RPMI7951 (cell line): ENCODE results near the gene ARHGDIB. TPM values are rescaled to one million over a fixed set of nuclear protein-coding genes. Genes with fewer than 3 reads are reported as not detected.

Source experiments
- DNase-seq: peaks from one replicate; pipeline ENCODE4 v3.0.0-alpha.2; 2012; ENCODE audit warnings: low read depth
- total RNA-seq: library from RNA; depleted of rRNA; stranded (reverse); fragments of >200 nt; shearing (Covaris generic); gene quantifications from 2 replicates; pipeline ENCODE4 v1.2.3, GENCODE V29; 2014

The ARHGDIB gene
- total RNA-seq, 1 experiment from 2014 or later: 175 TPM

DNA sequence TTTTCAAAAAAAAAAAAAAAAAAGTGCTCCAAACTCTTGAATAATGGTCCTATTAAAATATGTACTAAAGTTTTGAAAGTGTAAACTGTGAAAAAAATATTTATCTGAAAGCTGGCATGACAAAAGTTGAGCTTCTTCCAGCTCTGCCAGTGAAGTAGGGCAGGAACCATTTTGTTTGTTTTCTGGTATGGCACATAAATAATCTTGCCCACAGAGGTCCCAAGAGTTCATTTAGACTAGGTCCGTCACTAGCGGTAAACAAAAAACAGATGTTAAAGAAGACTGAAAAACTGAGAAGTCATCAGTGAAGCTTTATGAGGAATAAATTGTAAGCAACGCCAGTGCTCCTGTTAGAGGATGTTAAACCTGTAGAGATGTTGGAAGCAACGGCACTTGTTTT is 30.0 kb downstream of the ARHGDIB start:
- no peak for DNase-seq

DNA sequence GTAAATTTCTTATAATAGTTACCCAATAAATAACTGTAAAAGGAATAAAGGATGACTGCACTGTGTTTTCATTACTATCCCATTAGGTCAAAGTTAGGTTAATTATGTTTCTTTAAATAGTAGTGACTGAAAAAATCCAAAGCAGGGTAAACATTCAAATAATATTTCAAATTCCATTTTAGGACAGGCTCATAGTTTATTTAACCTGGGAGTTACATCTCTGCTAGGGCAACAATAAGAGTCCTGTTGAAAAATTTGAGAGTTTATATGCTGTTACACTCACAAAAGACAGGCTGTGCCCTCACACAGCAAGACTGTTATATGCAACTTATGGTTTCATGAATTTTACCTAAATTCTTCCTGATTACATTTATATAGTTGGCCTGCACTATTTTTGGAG is 31.1 kb downstream of the ARHGDIB start:
- no peak for DNase-seq

DNA sequence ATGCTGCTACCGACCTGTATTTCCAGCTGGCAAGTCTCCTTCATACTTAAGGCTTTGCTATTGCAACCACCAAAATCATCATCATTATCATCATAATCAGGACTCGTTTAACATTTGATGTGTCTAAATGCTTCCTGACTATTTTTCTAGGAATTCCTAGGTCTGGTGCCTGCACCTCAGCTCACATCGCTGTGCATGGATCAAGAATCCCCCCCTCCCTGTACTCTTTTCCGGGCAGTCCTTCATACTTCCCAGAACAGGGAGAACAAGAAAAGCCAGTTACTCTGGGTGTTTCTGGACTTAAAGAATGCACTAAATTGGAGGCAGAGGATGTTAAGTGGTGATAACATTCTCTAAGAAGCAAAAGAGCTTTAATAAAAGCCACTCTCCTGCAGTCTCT is 32.5 kb downstream of the ARHGDIB start:
- DNase-seq: no peak

DNA sequence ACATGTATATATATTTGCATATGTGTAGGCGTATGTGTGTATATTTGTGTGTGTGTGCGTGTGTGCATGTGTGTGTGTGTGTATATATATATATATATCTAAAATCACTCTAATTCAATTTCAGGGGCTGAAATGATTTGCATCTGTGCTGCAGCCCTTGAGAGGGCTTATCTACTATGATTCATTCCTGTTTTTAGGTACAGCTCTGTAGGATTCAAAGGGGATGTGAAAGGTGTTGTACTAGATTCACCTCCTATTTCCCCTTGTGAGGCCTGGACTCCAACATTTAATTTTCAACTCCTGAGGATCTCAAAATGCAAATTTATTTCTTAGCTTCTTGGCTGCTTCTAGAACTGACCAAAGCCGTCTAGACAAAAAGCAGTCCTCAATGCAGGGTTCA is 34.1 kb downstream of the ARHGDIB start:
- no peak for DNase-seq

DNA sequence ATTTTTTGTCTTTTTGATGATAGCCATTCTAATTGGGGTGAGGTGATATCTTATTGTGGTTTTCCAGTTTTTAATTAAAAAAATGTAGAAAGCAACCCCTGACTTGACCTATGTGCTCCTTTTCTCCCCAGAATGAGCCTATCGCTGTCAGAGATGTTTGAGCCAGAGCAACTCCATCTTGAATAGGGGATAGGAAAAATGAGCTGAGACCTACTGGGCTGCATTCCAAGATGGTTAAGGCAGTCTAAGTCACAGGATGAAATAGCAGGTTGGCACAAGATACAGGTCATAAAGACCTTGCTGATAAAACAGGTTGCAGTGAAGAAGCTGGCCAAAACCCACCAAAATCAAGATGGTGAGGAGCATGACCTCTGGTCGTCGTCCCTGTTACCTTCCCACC is 36.9 kb downstream of the ARHGDIB start:
- no peak for DNase-seq

DNA sequence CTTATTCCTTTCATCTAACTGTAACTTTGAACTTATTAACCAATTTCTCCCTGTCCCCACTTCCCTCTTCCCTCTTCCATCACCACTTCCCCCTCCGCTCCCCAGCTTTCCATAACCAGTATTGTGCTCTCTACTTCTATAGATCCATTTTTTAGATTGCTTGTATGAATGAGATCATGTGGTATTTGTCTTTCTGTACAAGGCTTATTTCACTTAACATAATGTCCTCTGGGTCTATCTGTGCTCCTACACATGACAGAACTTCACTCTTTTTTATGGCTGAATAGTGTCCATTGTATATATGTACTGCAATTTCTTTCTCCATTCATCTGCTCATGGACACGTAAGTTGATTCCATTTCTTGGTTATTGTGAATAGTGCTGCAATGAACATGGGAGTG is 37.5 kb downstream of the ARHGDIB start:
- DNase-seq: peak; percentile 19

DNA sequence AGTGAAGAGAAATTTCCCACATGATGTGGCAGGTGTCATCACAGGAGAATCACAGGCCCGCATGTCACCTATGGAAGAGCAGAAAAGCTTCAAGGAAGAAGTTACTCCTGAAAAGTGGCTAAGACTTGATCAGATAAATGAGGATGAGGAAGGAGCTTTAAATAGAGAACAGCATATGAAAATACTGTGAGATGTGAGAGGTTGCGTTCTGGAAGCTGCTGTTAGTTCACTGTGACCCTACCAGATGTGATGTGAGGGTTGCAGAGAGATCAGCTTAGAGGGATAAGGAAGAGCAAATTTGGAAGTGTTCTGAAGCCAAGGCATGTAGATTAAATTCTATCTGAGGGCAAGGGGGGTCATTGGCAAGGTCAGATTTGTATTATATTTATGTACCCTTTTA is 40.2 kb downstream of the ARHGDIB start:
- DNase-seq: no peak

DNA sequence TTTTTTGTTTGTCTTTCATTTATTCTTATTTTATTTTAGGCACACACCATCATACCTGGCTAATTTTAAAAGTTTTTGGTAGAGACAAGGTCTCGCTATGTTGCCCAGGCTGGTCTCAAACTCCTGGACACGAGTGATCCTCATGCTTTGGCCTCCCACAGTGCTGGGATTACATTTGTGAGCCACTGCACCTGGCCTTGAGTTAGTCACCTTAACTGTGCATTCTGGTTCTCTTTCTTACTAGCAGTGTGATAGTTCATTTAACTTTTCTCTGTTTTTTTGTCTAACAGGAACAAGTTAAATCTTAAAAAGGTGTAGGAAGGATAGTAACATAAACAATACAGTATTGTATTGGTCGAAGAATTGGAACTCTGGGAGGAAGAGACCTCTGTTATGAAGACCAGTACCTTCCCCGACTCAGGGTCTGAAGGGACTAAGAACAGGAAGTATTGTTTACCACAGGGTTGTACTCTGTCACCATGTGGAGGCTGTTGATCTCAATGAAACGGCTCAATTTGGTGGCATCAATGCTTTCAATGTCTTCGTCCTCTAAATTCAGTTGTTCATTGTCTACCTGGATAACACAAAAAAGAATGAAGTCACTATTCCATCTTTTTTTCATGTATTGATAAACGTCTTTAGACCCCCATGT is 40.8 kb downstream of the ARHGDIB start:
- DNase-seq: no peak

DNA sequence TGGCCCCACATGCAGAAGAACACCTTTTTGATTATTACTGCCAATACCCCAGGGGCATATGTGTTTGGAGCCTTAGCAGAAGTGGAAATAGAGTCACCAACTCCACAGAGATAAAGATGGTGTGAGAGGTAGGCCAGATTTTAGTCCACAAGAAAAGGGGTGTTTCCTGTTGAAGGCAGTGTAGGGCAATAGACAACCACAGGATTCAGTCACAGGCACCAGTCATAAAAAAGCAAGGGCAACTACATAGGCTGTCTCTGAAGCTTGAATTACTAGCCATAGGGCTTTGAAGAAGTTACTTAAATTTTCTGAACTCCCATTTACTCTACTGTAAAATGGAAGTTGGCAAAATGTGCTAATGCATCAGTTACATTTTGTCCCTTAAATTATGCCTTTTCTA is 41.9 kb downstream of the ARHGDIB start:
- no peak for DNase-seq

DNA sequence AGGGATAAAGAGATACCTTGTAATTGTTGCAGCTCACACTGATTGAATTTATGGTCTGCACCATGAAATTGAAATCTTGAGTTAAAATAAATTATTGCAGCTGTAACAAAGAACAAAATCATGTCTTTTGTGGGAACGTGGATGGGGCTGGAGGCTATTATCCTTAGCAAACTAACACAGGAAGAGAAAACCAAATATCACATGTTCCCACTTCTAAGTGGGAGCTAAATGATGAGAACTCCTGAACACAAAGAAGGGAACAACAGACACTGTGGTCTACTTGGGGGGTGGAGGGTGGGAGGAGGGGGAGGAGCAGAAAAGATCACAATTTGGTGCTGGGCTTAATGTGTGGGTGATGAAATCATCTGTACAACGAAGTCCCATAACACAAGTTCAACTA is 45.7 kb downstream of the ARHGDIB start:
- DNase-seq: no peak

DNA sequence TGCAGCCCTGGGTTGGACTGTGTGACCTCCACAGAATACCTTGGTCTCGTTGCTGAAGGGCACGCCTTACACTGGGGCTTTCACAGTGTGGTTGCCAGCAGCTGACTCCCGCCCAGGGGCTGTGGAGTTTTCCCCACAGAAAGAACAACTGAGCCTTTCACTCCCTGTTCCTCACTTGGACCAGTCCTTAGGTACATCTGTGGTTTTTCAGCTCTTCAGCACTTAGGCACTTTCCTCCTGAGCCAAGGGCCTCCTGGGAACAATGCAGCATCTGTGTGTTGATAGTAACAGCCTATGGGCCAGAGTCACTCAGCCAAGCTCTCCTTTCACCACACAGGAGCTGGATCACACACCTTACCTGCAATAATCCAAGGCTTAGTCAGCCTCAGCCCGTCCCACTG is 48.0 kb downstream of the ARHGDIB start:
- peak; percentile 70 for DNase-seq

DNA sequence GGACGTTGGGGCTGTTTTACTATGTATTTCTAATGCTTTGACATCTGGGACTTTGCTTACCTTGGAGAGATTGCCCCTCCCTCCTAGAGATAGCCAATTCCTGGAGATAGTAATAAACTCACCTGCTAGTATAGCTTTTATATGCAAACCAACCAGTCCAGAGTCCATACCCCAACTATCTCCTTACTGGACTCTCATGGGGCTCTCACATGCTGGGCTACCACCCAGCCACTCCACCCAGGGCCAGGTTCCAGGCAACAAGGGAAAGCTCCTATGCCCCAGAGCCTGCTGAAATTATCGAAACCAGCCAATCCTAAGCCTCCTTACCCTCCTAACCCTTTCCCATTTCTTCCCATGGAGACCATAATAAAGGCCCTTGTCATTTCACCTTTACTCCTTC is 50.3 kb downstream of the ARHGDIB start:
- no peak for DNase-seq

DNA sequence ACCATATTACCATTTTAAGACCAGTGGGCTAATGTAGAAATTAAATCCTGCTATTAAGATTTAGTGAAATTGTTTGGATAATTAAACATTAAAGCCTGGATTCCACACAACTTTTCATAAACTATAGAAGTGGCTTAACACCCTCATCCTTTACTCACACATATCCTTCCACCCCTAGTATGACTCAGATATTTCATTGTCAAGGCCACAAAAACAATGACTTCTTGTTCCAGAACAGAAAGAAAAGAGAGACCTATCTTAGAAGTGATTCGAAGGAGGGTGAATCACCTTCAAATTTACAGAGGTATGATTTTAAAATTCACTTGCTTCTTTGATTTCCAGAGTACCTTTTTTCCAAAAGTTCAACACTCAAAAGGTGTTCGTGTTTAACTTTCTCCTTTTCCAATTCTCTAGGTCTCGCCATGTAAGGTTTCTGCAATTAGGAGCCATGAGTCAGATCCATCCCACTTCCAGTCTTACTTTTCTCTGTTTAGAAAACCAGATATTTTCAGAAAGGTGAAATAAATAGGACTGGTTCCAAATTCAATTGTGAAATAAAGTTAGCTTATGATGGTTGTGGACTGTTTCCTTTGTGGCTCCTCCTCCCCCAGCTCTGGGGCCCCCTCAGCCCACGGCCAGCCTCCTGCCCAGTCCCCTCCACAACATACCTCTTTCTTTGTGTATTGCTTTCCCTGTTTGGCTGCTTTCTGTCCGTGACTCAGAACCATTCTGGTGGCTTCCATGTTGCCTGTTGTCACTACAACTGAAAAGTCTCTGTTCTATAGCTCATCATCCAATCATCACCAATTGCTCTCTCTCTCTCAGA is 51.1 kb downstream of the ARHGDIB start:
- peak; percentile 59 for DNase-seq

DNA sequence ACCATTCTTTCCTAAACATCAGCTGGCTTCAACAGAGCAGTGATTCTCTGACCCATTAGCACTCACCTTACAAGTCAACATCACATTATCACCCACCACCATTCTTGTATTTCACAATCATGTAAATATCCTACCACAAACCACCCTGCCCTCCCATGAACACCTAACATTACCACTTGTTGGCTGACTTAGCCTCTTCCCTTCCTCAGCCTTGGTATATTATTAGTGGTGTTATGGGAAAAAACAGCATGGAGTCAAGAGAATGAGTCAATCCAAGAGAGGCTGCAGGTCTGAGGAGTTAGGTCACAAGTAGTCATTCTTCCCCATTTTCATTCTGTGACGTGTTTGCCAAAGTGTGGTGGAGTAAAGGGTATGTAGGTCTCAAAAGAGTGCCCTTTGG is 53.4 kb downstream of the ARHGDIB start:
- DNase-seq: no peak

DNA sequence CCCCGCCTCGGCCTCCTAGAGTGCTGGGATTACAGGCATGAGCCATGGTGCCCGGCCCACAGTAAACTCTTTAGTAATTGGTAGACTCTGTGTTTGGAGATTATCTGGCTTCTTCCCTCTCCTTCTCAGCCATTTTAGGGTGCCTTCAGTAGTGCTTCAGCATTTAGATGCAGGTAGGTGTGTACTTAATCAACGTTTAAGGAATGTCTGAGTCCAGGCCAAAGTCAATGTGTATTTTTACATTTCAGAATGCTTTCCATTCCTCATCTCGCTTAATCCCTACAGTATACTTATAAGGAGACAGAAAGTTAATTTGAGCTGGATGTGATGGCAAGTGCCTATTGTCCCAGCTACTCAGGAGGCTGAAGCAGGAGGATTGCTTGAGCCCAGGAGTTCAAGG is 55.3 kb downstream of the ARHGDIB start:
- DNase-seq: no peak

DNA sequence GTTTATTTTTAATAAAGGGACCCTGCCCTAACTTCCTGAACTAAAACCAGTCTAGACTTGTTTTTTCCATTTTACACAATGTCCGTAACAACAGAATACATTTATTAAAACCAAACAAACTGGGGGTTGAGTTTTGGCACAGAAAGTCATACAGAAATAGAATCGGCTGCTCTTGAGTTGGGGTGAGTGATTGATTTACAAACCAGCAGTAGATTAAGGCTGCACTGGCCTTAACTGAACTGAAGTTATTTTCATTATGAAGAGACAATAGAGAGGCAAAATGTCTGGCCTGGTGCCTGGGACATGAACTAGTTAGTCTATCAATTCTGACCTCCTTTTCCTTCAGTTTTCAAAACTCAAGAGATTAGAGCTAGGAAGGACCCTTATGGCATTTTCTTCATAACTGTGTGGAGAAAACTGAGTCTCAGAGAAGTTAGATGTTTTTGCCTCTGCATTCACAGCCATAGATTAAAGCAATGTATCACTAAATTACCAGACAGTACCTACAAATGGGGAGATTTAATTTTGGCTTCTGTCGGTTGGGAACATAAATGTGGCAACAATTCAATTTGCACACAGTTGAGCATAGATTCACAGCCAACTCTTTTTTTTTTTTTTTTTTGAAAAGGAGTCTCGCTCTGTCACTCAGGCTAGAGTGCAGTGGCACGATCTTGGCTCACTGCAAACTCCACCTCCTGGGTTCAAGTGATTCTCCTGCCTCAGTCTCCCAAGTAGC is 56.0 kb downstream of the ARHGDIB start:
- DNase-seq: no peak

DNA sequence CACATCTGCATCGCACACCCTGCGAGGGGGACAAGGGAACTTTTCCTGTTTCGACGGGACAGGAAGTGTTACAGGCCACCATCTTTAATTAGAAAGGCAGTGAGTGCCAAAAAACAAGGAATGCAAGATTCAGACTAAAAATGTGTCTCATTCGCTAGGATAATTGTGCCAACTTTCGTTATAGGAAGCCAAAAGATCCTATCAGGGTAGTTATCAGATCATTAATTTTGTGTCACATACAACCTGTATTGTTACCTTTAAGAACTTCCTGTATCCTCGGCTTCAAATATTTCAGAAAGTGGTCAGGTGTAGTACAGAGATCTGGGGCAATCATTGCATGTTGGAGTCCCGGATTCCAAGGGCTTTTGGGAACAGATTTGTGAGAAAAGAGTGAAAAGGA is 56.5 kb downstream of the ARHGDIB start:
- DNase-seq: no peak

DNA sequence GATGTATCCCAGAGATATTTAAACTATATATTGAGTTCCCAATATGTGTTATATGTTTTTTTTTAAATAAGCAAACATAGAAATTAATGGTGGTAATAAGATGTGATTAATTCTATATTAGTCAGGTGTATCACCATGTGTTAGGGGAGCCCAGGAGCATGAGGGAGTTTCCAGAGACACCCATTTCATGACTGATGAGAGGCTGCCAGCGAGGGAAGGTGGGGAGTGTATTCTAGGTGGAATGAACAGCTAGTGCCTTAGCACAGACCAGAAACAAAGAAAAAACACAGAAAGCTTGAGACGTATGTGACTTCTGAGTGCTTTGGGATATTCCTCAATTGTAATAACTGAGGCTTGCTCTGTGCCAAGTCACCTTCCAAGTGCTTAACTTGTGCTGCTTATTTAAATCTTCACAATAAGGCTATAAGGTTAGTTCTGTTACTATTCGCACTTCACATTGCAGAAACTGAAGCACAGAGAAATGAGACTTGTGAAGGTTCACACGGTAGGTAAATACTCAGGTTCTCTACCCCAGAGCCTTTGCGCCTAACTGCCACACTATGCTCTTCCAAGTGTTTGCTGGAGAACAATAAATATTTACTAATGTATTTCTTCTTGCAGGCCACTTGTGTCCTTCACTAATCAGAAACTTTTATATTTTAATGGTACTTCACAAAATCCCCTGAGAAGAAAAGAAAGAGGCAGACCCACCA is 57.9 kb downstream of the ARHGDIB start:
- DNase-seq: no peak

DNA sequence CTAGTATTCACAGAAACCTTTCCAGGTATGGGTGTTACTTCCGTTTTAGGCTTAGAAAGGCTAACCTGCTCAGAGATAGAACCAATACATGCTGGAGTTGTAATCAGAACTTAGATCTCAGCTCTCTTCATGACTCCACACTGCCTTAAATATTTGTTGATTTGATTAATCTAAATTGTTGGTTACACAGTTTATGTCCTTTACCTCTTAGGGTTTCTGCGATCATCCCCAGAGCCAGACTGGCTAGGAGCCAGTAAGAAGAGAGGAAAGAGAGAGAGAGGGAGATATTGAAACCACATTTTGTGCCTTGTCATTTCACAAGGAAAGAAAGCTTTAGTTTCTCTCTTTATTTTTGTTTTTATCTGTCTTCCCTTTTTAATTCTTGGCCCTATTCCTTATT is 58.9 kb downstream of the ARHGDIB start:
- peak; percentile 29 for DNase-seq

DNA sequence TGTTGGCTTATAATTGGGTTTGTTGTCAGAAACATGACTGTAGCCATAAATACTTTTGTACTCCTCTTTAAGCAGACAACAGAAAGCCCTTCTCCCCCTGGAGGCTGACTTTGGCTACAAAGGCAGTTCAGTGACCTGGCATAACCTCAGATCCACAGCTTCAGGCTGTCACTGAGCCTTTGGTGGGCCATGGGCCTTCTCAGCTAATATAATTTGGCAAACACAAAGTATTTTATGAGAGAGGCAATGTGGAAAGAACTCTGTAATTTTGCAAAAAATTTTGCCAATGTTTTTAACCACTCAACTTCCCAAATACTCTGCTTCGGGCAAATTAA is 60.2 kb downstream of the ARHGDIB start:
- peak; percentile 9 for DNase-seq

DNA sequence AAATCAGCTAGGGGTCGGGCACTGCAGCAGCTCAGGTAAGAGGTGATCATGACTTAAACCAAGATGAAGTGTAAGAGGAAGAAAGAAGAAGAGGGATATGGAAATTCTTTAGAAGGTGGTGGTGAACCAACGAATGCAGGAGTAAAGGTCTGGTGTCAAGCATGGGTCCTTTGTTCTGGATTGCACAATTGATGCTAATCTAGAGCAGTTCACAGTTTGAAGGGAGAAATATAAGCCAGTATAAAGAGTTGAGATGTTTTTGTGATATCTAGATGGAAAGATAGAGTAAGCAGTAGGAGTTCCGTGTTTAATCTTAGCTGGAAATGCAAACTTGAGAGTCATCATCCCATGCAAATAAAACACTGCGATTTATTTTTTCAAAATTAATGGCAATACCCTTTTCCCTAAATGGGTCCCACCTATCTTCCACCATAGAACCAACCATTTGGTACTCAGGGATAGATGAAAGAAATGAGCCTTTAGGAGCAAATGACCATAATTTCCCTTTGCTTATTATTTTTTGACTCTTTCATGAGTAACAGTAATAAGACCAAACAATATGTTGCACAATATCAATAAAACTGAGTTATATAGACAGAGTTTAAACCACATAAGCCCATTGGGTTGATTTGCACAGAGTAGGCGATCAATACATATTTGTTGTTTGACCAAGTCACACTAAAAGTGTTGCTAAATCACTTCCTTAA is 60.7 kb downstream of the ARHGDIB start:
- no peak for DNase-seq
